Erythroblast (primary cell): ENCODE results near the gene PMM2.

ENCODE experiments used
- GATA1 ChIP-seq: IDR thresholded peaks from 2 replicates; pipeline ENCODE4 v1.6.1; 2011; ENCODE audit warnings: low read depth, mild to moderate bottlenecking, control low read depth, low read length, moderate library complexity
- POLR2A ChIP-seq: IDR thresholded peaks from 2 replicates; pipeline ENCODE4 v1.6.1; 2011; ENCODE audit warnings: mild to moderate bottlenecking, low read length

- no peak for TF ChIP-seq POLR2A
- TF ChIP-seq GATA1: no peak
Observed at GRCh38 chr16:8865145-8865882, 67.7 kb downstream of the PMM2 start.
